ENCODE data around the gene PLXNA2.

DNA sequence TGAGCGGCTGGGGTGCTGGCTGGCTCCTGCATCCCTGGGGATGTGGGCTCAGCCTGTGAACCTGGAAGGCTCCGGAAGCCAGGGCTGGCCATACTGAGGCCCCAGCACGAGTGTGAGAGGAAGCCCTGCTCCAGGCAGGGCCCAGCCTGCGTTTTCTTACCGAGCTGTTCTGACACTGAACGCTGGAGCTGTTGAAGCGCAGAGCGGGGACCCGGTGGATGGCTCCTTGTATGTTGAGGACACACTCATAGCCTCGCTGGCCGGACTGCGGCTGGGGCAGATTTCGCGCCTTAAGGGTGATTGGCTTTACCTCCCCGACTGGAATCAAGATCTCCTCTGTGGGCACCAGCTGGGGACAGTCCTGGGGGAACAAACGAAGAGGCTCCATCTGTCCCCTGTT lies 160.0 kb downstream of the PLXNA2 start:
- TF ChIP-seq EZH2 (IDR thresholded peaks at IDR 0.05) (no peak), CTCF (IDR thresholded peaks at IDR 0.05) (no peak)
